ENCODE results near the gene HRH1. TPM values are rescaled to one million over a fixed set of nuclear protein-coding genes. Genes with fewer than 3 reads are reported as not detected.
"Not testable (repeated sequence)": the region's sequence is repeated elsewhere in the genome, so short reads cannot be mapped to it uniquely, and the experiment has no call there.

The HRH1 gene
- polyA plus RNA-seq, 1 donor (not counting 4 experiments of a cell fraction or from before 2014, with no cell fraction given): 13.9 TPM

DNA sequence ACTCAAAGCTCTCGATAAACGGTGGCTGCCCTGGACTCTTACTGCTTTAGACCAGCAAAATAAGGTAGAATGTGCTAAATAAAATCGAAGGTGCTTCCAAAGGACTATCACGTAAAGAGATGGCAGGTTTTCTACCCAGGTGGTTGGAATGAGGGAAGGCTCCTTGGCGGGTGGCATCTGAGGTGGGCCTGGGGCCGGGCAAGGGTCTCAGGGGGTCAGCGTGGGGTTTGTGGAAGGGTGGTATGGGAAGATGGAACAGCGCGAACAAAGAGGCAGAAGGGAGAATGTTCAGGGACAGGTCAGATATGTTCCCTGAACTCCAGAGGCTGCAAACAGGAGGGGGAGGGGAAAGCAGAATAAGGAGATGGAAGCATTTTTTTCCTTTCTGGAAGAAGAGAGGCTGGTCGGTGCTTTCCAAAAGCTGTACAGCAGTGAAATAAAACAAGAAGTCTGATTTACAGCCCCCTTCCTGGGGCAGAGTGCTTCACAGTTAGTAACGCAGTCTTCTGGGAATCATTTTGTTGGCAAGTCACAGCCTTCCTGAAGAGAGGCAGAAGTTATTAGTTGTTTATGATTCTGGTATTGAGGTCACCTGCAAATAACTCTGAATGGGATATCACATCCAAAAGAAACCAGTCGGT, 59.6 kb downstream of the HRH1 start:
- H3K4me2 ChIP-seq (ENCODE audit: control insufficient read depth, extremely low read depth, insufficient read depth, low read depth, low read length): no peak overlapping the region
- no peak overlapping the region for H3K4me3 ChIP-seq (ENCODE audit: control insufficient read depth in 2 of 3, extremely low read depth in 1 of 3, insufficient read depth in 2 of 3, low read depth in 1 of 3, low read length in 3 of 3)
- no peak overlapping the region for H2AFZ ChIP-seq (ENCODE audit: control insufficient read depth, low read length)
- H3K79me2 ChIP-seq (ENCODE audit: control insufficient read depth, insufficient read depth, low read length): peaks cover 23% of the 10 kb centered on the region
- no peaks in the 10 kb centered on the region for H3K27me3 ChIP-seq (ENCODE audit: control insufficient read depth, extremely low read depth, insufficient read depth, low read length)
- H3K9me1 ChIP-seq (ENCODE audit: control insufficient read depth, extremely low read depth, insufficient read depth, low read length): peaks cover 2% of the 10 kb centered on the region
- no peak overlapping the region for H3K9ac ChIP-seq (ENCODE audit: control insufficient read depth, extremely low read depth, insufficient read depth, low read length)
- no peak overlapping the region for H3K27ac ChIP-seq (ENCODE audit: control insufficient read depth, insufficient read depth, low read length)
- no peak for TF ChIP-seq EZH2 (IDR thresholded peaks at IDR 0.05; ENCODE audit: low read length)
- TF ChIP-seq, protein P1, sequence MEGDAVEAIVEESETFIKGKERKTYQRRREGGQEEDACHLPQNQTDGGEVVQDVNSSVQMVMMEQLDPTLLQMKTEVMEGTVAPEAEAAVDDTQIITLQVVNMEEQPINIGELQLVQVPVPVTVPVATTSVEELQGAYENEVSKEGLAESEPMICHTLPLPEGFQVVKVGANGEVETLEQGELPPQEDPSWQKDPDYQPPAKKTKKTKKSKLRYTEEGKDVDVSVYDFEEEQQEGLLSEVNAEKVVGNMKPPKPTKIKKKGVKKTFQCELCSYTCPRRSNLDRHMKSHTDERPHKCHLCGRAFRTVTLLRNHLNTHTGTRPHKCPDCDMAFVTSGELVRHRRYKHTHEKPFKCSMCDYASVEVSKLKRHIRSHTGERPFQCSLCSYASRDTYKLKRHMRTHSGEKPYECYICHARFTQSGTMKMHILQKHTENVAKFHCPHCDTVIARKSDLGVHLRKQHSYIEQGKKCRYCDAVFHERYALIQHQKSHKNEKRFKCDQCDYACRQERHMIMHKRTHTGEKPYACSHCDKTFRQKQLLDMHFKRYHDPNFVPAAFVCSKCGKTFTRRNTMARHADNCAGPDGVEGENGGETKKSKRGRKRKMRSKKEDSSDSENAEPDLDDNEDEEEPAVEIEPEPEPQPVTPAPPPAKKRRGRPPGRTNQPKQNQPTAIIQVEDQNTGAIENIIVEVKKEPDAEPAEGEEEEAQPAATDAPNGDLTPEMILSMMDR (optimal IDR thresholded peaks at IDR 0.05 in 1 of 3, IDR thresholded peaks at IDR 0.05 in 1 of 3, conservative IDR thresholded peaks at IDR 0.05 in 1 of 3; ENCODE audit: extremely low read depth in 1 of 3, insufficient read depth in 2 of 3, low read length in 3 of 3): no peak
- peaks cover 17% of the 10 kb centered on the region for H3K4me1 ChIP-seq (ENCODE audit: control insufficient read depth, extremely low read depth, insufficient read depth, low read length)
- peaks cover 4 to 12% of the 10 kb centered on the region in 2 experiments for H3K36me3 ChIP-seq (ENCODE audit: control insufficient read depth in 2 of 2, extremely low read depth in 1 of 2, insufficient read depth in 2 of 2, low read length in 2 of 2)
- FAIRE-seq (no peak), DNase-seq (ENCODE audit: low read depth, low spot score) (no peak)
- dilution Hi-C loops (cut with MboI; ENCODE audit: extremely low pct_ligation_motif_present, low sequenced_read_pairs): no loop called here
- no peaks in the 10 kb centered on the region for H4K20me1 ChIP-seq (ENCODE audit: control insufficient read depth, extremely low read depth, insufficient read depth, low read length)
- no peaks in the 10 kb centered on the region for H3K9me3 ChIP-seq (ENCODE audit: control insufficient read depth, low read depth, low read length)

DNA sequence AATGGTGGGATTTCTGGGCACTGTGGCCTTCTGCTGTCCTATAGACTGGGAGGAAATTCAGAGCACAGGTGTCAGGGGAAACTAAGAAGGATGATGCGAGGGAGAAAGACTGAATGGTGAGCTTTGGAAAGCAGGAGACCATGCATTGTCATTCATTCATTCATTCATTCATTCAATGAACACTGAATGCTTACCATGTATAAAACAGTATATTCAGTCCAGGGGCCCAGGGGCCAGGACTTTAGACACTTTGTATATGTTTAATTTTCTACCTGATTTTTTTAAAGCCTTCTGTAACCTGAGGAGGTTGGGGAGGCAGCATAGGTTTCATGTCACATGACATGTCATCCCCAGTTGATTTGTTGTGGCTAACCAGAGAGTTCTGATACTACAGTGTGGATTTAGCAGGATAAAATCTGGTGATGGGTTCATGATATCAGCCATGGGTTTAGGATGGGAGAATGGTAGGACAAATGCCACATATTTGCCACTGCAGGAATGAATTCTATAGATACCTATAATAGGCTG, 60.2 kb downstream of the HRH1 start:
- H3K4me1 ChIP-seq (ENCODE audit: control insufficient read depth, extremely low read depth, insufficient read depth, low read length): peaks cover 17% of the 10 kb centered on the region
- no peak for FAIRE-seq
- H3K27me3 ChIP-seq (ENCODE audit: control insufficient read depth, extremely low read depth, insufficient read depth, low read length): no peaks in the 10 kb centered on the region
- H3K4me2 ChIP-seq (ENCODE audit: control insufficient read depth, extremely low read depth, insufficient read depth, low read depth, low read length): no peak overlapping the region
- H2AFZ ChIP-seq (ENCODE audit: control insufficient read depth, low read length): no peak overlapping the region
- no peaks in the 10 kb centered on the region for H4K20me1 ChIP-seq (ENCODE audit: control insufficient read depth, extremely low read depth, insufficient read depth, low read length)
- no peak for TF ChIP-seq EZH2 (IDR thresholded peaks at IDR 0.05; ENCODE audit: low read length)
- TF ChIP-seq, protein P1 (optimal IDR thresholded peaks at IDR 0.05 in 1 of 3, IDR thresholded peaks at IDR 0.05 in 1 of 3, conservative IDR thresholded peaks at IDR 0.05 in 1 of 3; ENCODE audit: extremely low read depth in 1 of 3, insufficient read depth in 2 of 3, low read length in 3 of 3): no peak
- no peak overlapping the region for H3K27ac ChIP-seq (ENCODE audit: control insufficient read depth, insufficient read depth, low read length)
- H3K79me2 ChIP-seq (ENCODE audit: control insufficient read depth, insufficient read depth, low read length): peaks cover 23% of the 10 kb centered on the region
- dilution Hi-C loops (cut with MboI; ENCODE audit: extremely low pct_ligation_motif_present, low sequenced_read_pairs): no loop called here
- no peak overlapping the region for H3K9ac ChIP-seq (ENCODE audit: control insufficient read depth, extremely low read depth, insufficient read depth, low read length)
- H3K9me1 ChIP-seq (ENCODE audit: control insufficient read depth, extremely low read depth, insufficient read depth, low read length): peaks cover 2% of the 10 kb centered on the region
- no peak overlapping the region for H3K4me3 ChIP-seq (ENCODE audit: control insufficient read depth in 2 of 3, extremely low read depth in 1 of 3, insufficient read depth in 2 of 3, low read depth in 1 of 3, low read length in 3 of 3)
- H3K36me3 ChIP-seq (ENCODE audit: control insufficient read depth in 2 of 2, extremely low read depth in 1 of 2, insufficient read depth in 2 of 2, low read length in 2 of 2): peaks cover 2 to 8% of the 10 kb centered on the region in 2 experiments
- H3K9me3 ChIP-seq (ENCODE audit: control insufficient read depth, low read depth, low read length): no peaks in the 10 kb centered on the region
- no peak for DNase-seq (ENCODE audit: low read depth, low spot score)

DNA sequence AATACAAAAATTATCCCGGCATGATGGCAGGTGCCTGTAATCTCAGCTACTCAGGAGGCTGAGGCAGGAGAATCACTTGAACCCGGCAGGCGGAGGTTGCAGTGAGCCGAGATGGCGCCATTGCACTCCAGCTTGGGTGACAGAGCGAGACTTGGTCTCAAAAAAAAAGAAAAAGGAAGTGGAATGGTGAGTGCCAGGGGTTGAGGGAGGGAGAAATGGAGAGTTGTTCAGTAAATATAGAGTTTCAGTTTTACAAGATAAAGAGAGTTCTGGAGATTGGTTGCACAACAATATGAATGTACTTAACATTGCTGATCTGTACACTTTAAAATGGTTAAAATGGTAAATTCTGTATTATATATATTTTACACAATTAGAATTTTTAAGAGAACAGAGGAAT, 63.1 kb downstream of the HRH1 start:
- H3K4me1 ChIP-seq (ENCODE audit: control insufficient read depth, extremely low read depth, insufficient read depth, low read length); dilution Hi-C loops (cut with MboI; ENCODE audit: extremely low pct_ligation_motif_present, low sequenced_read_pairs); H3K4me2 ChIP-seq (ENCODE audit: control insufficient read depth, extremely low read depth, insufficient read depth, low read depth, low read length); H3K9me3 ChIP-seq (ENCODE audit: control insufficient read depth, low read depth, low read length); H3K27ac ChIP-seq (ENCODE audit: control insufficient read depth, insufficient read depth, low read length); H3K9me1 ChIP-seq (ENCODE audit: control insufficient read depth, extremely low read depth, insufficient read depth, low read length); FAIRE-seq; H2AFZ ChIP-seq (ENCODE audit: control insufficient read depth, low read length); H4K20me1 ChIP-seq (ENCODE audit: control insufficient read depth, extremely low read depth, insufficient read depth, low read length); H3K27me3 ChIP-seq (ENCODE audit: control insufficient read depth, extremely low read depth, insufficient read depth, low read length); H3K4me3 ChIP-seq (ENCODE audit: control insufficient read depth in 2 of 3, extremely low read depth in 1 of 3, insufficient read depth in 2 of 3, low read depth in 1 of 3, low read length in 3 of 3); H3K36me3 ChIP-seq (ENCODE audit: control insufficient read depth in 2 of 2, extremely low read depth in 1 of 2, insufficient read depth in 2 of 2, low read length in 2 of 2); DNase-seq (ENCODE audit: low read depth, low spot score); H3K9ac ChIP-seq (ENCODE audit: control insufficient read depth, extremely low read depth, insufficient read depth, low read length): not testable (repeated sequence)
- H3K79me2 ChIP-seq (ENCODE audit: control insufficient read depth, insufficient read depth, low read length): peaks cover 36% of the 10 kb centered on the region

Measured in keratinocyte (primary cell).